ENCODE measurements around the gene CSAD.
A peak's percentile ranks its signal among the peaks of the same experiment; 100 is the strongest.

The CSAD gene

GRCh38 chr12:53193040-53193439, 12.3 kb upstream of the CSAD start:
- DNase-seq: no peak
- H3F3A ChIP-seq (ENCODE audit: insufficient read depth, low read length): peaks cover 99% of the 10 kb centered on the region
- no peak overlapping the region for H2AFZ ChIP-seq (ENCODE audit: low read length)
- H3K4me2 ChIP-seq (ENCODE audit: low read depth, low read length): no peak overlapping the region
- H4K20me1 ChIP-seq (ENCODE audit: insufficient read depth, low read length): peaks cover 68% of the 10 kb centered on the region
- no peaks in the 10 kb centered on the region for H3K9me3 ChIP-seq (replicated peaks; ENCODE audit: insufficient read depth, low read length)
- H3K9me2 ChIP-seq (replicated peaks; ENCODE audit: insufficient read depth, low read length): no peaks in the 10 kb centered on the region
- peaks cover 41% of the 10 kb centered on the region for H3K4me1 ChIP-seq (ENCODE audit: low read length)
- H3K27ac ChIP-seq (ENCODE audit: low read length): peak overlapping the region; percentile 99; the same call in 1 of the 2 replicates
- H3K27me3 ChIP-seq (replicated peaks; ENCODE audit: insufficient read depth, low read length): no peaks in the 10 kb centered on the region
- H3K79me2 ChIP-seq (ENCODE audit: low read length): peaks cover 53% of the 10 kb centered on the region
- no peak for TF ChIP-seq EZH2 (optimal IDR thresholded peaks at IDR 0.05; ENCODE audit: low read depth, low read length)
- no peak for TF ChIP-seq EZH2phosphoT487 (IDR thresholded peaks at IDR 0.05; ENCODE audit: low read length)
- TF ChIP-seq CTCF (IDR thresholded peaks at IDR 0.05; ENCODE audit: low read length): no peak
- no peak overlapping the region for H3K4me3 ChIP-seq (ENCODE audit: low read length)
- peaks cover 55% of the 10 kb centered on the region for H3K36me3 ChIP-seq (replicated peaks; ENCODE audit: insufficient read depth, low read length)
- H3K9ac ChIP-seq (ENCODE audit: low read length): no peak overlapping the region; the same call in 1 of the 2 replicates

GRCh38 chr12:53192531-53193021, 11.9 kb upstream of the CSAD start:
- Histone ChIP-seq H3K27ac (ENCODE audit: low read length) (peak overlapping the region; percentile 99; the same call in 1 of the 2 replicates), H3K36me3 (replicated peaks; ENCODE audit: insufficient read depth, low read length) (peaks cover 55% of the 10 kb centered on the region), H2AFZ (ENCODE audit: low read length) (no peak overlapping the region), H3K9me3 (replicated peaks; ENCODE audit: insufficient read depth, low read length) (no peaks in the 10 kb centered on the region), H3K27me3 (replicated peaks; ENCODE audit: insufficient read depth, low read length) (no peaks in the 10 kb centered on the region), H3K4me2 (ENCODE audit: low read depth, low read length) (no peak overlapping the region), H3K9ac (ENCODE audit: low read length) (peak overlapping the region; percentile 6; the same call in 1 of the 2 replicates), H3K4me1 (ENCODE audit: low read length) (peaks cover 41% of the 10 kb centered on the region), H3K9me2 (replicated peaks; ENCODE audit: insufficient read depth, low read length) (no peaks in the 10 kb centered on the region), H3F3A (ENCODE audit: insufficient read depth, low read length) (peaks cover 99% of the 10 kb centered on the region), H3K4me3 (ENCODE audit: low read length) (no peak overlapping the region), H4K20me1 (ENCODE audit: insufficient read depth, low read length) (peaks cover 68% of the 10 kb centered on the region), H3K79me2 (ENCODE audit: low read length) (peaks cover 48% of the 10 kb centered on the region)
- peak; percentile 34 for DNase-seq
- TF ChIP-seq EZH2phosphoT487 (IDR thresholded peaks at IDR 0.05; ENCODE audit: low read length) (no peak), CTCF (IDR thresholded peaks at IDR 0.05; ENCODE audit: low read length) (no peak), EZH2 (optimal IDR thresholded peaks at IDR 0.05; ENCODE audit: low read depth, low read length) (no peak)

GRCh38 chr12:53191885-53192530, 11.3 kb upstream of the CSAD start:
- no peak overlapping the region for H3K4me2 ChIP-seq (ENCODE audit: low read depth, low read length)
- H3K4me1 ChIP-seq (ENCODE audit: low read length): peaks cover 36% of the 10 kb centered on the region
- H2AFZ ChIP-seq (ENCODE audit: low read length): no peak overlapping the region
- no peaks in the 10 kb centered on the region for H3K9me2 ChIP-seq (replicated peaks; ENCODE audit: insufficient read depth, low read length)
- no peaks in the 10 kb centered on the region for H3K27me3 ChIP-seq (replicated peaks; ENCODE audit: insufficient read depth, low read length)
- peak overlapping the region; percentile 6; the same call in 1 of the 2 replicates for H3K9ac ChIP-seq (ENCODE audit: low read length)
- peaks cover 64% of the 10 kb centered on the region for H4K20me1 ChIP-seq (ENCODE audit: insufficient read depth, low read length)
- H3K79me2 ChIP-seq (ENCODE audit: low read length): peaks cover 43% of the 10 kb centered on the region
- peaks cover 99% of the 10 kb centered on the region for H3F3A ChIP-seq (ENCODE audit: insufficient read depth, low read length)
- H3K36me3 ChIP-seq (replicated peaks; ENCODE audit: insufficient read depth, low read length): peaks cover 50% of the 10 kb centered on the region
- peak; percentile 23 for DNase-seq
- TF ChIP-seq EZH2 (optimal IDR thresholded peaks at IDR 0.05; ENCODE audit: low read depth, low read length) (no peak), EZH2phosphoT487 (IDR thresholded peaks at IDR 0.05; ENCODE audit: low read length) (no peak), CTCF (IDR thresholded peaks at IDR 0.05; ENCODE audit: low read length) (no peak)
- peak overlapping the region; percentile 60; the same call in 1 of the 2 replicates for H3K27ac ChIP-seq (ENCODE audit: low read length)
- no peaks in the 10 kb centered on the region for H3K9me3 ChIP-seq (replicated peaks; ENCODE audit: insufficient read depth, low read length)
- no peak overlapping the region for H3K4me3 ChIP-seq (ENCODE audit: low read length)

All from MM.1S (cell line).